ENCODE data around the gene GAPDHS. TPM values are rescaled to one million over a fixed set of nuclear protein-coding genes. Genes with fewer than 3 reads are reported as not detected.

Gene GAPDHS
- total and polyA plus RNA-seq, 2 of the 13 experiments (the other 11 are each of a cell fraction or from before 2014, with no cell fraction given) = not detected

- intact Hi-C loops (cut with micrococcal nuclease; ENCODE audit: unreplicated experiment) = loop anchor here (10.0 kb wide), 2 partner anchors 64 to 94 kb away; partner anchors contain the start of genes COX6B1, ETV2 and HAUS5
- H3K9me3 ChIP-seq (ENCODE audit: low read length) = no peaks in the 10 kb centered on the region
- in situ Hi-C loops (cut with HindIII; ENCODE audit: extremely low pct_ligation_motif_present, low pct_unique_long_range_greater_than_20kb) = no loop called here
- H3K9ac ChIP-seq (ENCODE audit: insufficient read depth, low read depth, low read length) = no peak overlapping the region
- H3K4me3 ChIP-seq (replicated peaks in 1 of 3; ENCODE audit: insufficient read depth in 1 of 3, low read depth in 2 of 3, low read length in 3 of 3) = no peak overlapping the region
- DNase-seq (ENCODE audit: low spot score) (no peak), ATAC-seq (no peak), FAIRE-seq (no peak)
- peaks cover 0 to 14% of the 10 kb centered on the region in 2 experiments; a peak in 1 of 5 replicates for H3K27me3 ChIP-seq (ENCODE audit: control insufficient read depth in 1 of 2, insufficient read depth in 2 of 2, low read length in 2 of 2)
- 87% methylated on average over 21 of the region's 21 CpGs for WGBS (ENCODE audit: low lambda C conversion rate)
- H4K20me1 ChIP-seq (ENCODE audit: insufficient read depth, low read length) = no peaks in the 10 kb centered on the region
- TF ChIP-seq GZF1 (CRISPR knock-in tag; IDR thresholded peaks at IDR 0.05) (no peak), ZNF550 (CRISPR knock-in tag; IDR thresholded peaks at IDR 0.05; ENCODE audit: borderline replicate concordance) (no peak), ZNF264 (CRISPR knock-in tag; IDR thresholded peaks at IDR 0.05) (no peak), SNAI1 (CRISPR knock-in tag; IDR thresholded peaks at IDR 0.05; ENCODE audit: borderline replicate concordance) (no peak), ZNF607 (CRISPR knock-in tag; IDR thresholded peaks at IDR 0.05; ENCODE audit: borderline replicate concordance) (no peak)
- H2AFZ ChIP-seq (ENCODE audit: low read length) = no peak overlapping the region
- H3K27ac ChIP-seq (ENCODE audit: extremely low read length, insufficient read depth, low read length) = no peak overlapping the region
- ChIA-PET POLR2A (interaction anchor here (0.5 kb wide), 1 partner anchor 46 kb away, joined by 3 read pairs; no protein-coding TSS in a partner anchor), CTCF (ENCODE audit: low intra/inter-chr PET ratio, low total read pairs) (no interaction called here)
- H3K4me1 ChIP-seq (ENCODE audit: insufficient read depth, low read length) = peaks cover 51% of the 10 kb centered on the region
- H3K79me2 ChIP-seq (ENCODE audit: insufficient read depth, low read length) = peaks cover 7% of the 10 kb centered on the region
- H3K4me2 ChIP-seq (ENCODE audit: low read depth, low read length) = no peak overlapping the region
- BruUV-seq (replicated peaks) = no TSS peak
- peaks cover 0 to 3% of the 10 kb centered on the region in 2 experiments; a peak in 3 of 5 replicates for H3K36me3 ChIP-seq (replicated peaks in 1 of 2; ENCODE audit: control insufficient read depth in 1 of 2, insufficient read depth in 2 of 2, low read length in 2 of 2)
Measured at GRCh38 chr19:35551091-35551810, 18.0 kb downstream of the GAPDHS start.

GRCh38 chr19:35552534-35553384, 19.5 kb downstream of the GAPDHS start:
- DNase-seq (ENCODE audit: low spot score) (no peak), ATAC-seq (no peak), FAIRE-seq (peak; percentile 8)
- peaks cover 48% of the 10 kb centered on the region for H3K4me1 ChIP-seq (ENCODE audit: insufficient read depth, low read length)
- CTCF ChIA-PET (ENCODE audit: low intra/inter-chr PET ratio, low total read pairs) = no interaction called here
- intact Hi-C loops (cut with micrococcal nuclease; ENCODE audit: unreplicated experiment) (loop anchor here (10.0 kb wide), 2 partner anchors 62 to 92 kb away; partner anchors contain the start of genes COX6B1, ETV2 and HAUS5), in situ Hi-C loops (cut with HindIII; ENCODE audit: extremely low pct_ligation_motif_present, low pct_unique_long_range_greater_than_20kb) (no loop called here)
- no peaks in the 10 kb centered on the region for H3K9me3 ChIP-seq (ENCODE audit: low read length)
- no TSS peak for BruUV-seq (replicated peaks)
- H3K9ac ChIP-seq (ENCODE audit: insufficient read depth, low read depth, low read length) = no peak overlapping the region
- H4K20me1 ChIP-seq (ENCODE audit: insufficient read depth, low read length) = no peaks in the 10 kb centered on the region
- H3K79me2 ChIP-seq (ENCODE audit: insufficient read depth, low read length) = no peaks in the 10 kb centered on the region
- no peak overlapping the region for H3K27ac ChIP-seq (ENCODE audit: extremely low read length, insufficient read depth, low read length)
- H3K36me3 ChIP-seq (replicated peaks in 1 of 2; ENCODE audit: control insufficient read depth in 1 of 2, insufficient read depth in 2 of 2, low read length in 2 of 2) = no peaks in the 10 kb centered on the region
- no peak overlapping the region for H3K4me3 ChIP-seq (replicated peaks in 1 of 3; ENCODE audit: insufficient read depth in 1 of 3, low read depth in 2 of 3, low read length in 3 of 3)
- H3K27me3 ChIP-seq (ENCODE audit: control insufficient read depth in 1 of 2, insufficient read depth in 2 of 2, low read length in 2 of 2) = peaks cover 0 to 25% of the 10 kb centered on the region in 2 experiments; a peak in 1 of 5 replicates
- POLR2A ChIA-PET = no interaction called here
- WGBS (ENCODE audit: low lambda C conversion rate) = 42% methylated on average over 11 of the region's 13 CpGs
- no peak overlapping the region for H2AFZ ChIP-seq (ENCODE audit: low read length)
- H3K4me2 ChIP-seq (ENCODE audit: low read depth, low read length) = no peak overlapping the region
- TF ChIP-seq HNF4G (IDR thresholded peaks at IDR 0.05; ENCODE audit: borderline replicate concordance, low read depth, low read length) = no peak
- 0 out of 2 replicates have a peak, but pooled peaks have one; percentile 40 for TF ChIP-seq HNF4G (CRISPR knock-in tag; IDR thresholded peaks at IDR 0.05; ENCODE audit: borderline replicate concordance, low read depth)
- TF ChIP-seq ZNF292 (CRISPR knock-in tag; IDR thresholded peaks at IDR 0.05; ENCODE audit: borderline replicate concordance, low read depth) = peak; percentile 83; the same call in 1 of the 2 replicates
- TF ChIP-seq HOXA3 (CRISPR knock-in tag; IDR thresholded peaks at IDR 0.05) = peak; percentile 56; the same call in 1 of the 2 replicates
- TF ChIP-seq PAXIP1 (CRISPR knock-in tag; conservative IDR thresholded peaks at IDR 0.05) = peak; percentile 32; the same call in 1 of the 2 replicates
- TF ChIP-seq CBX2 (IDR thresholded peaks at IDR 0.05; ENCODE audit: low read depth, low read length) = no peak
- TF ChIP-seq CBX2 (CRISPR knock-in tag; IDR thresholded peaks at IDR 0.05; ENCODE audit: low read depth) = no peak
- no peak for TF ChIP-seq ISL2 (CRISPR knock-in tag; IDR thresholded peaks at IDR 0.05)
